ENCODE measurements around the gene RASAL3. TPM values are rescaled to one million over a fixed set of nuclear protein-coding genes. Genes with fewer than 3 reads are reported as not detected.

RASAL3 gene
- total RNA-seq, 1 experiment from 2014 or later: 1.9 TPM

DNA sequence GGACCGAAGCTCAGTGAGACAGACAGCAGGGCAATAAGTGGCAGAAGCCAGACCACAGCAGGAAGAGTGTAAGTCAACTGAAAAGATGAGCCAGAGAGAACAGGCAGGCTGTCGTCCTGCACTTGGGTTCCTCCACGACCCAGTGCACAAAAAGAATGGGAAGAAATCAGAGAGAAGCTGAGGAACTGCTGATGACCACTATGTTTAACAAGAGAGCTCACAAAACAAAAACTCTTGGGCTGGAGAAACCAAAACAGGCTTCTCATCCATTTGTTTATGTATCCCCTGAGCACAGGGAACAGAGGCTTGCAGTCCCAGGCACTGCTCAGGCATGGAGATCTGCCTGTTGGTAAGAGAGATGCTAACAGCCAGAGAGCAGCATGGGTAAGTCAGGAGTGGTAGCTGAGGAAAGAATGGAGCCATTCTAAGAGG lies 59.5 kb downstream of the RASAL3 start:
- peaks cover 23 to 64% (median 47%) of the 10 kb centered on the region in 3 experiments; a peak in 6 of 7 replicates for H3K36me3 Mint-ChIP-seq (ENCODE audit: insufficient read depth in 1 of 3, low read depth in 3 of 3)
- peak overlapping the region in 2 of 3 experiments; percentile 50 to 86; a peak in 3 of 7 replicates for H3K27ac Mint-ChIP-seq
- Histone ChIP-seq H2BK20ac (ENCODE audit: low read depth, low read length, poor library complexity, severe bottlenecking) (no peak overlapping the region), H4K91ac (ENCODE audit: insufficient read length, low read depth, low read length) (no peak overlapping the region), H3K23me2 (ENCODE audit: insufficient read length, low read depth, low read length, poor library complexity, severe bottlenecking) (no peaks in the 10 kb centered on the region), H4K20me1 (ENCODE audit: control insufficient read depth, insufficient read depth, insufficient read length) (peaks cover 2% of the 10 kb centered on the region), H3K23ac (ENCODE audit: insufficient read length, low read depth, low read length) (no peak overlapping the region), H2BK120ac (ENCODE audit: low read depth, low read length, poor library complexity, severe bottlenecking) (no peak overlapping the region), H3K18ac (ENCODE audit: insufficient read length, low read depth, low read length) (no peak overlapping the region), H3K79me2 (ENCODE audit: insufficient read depth, low read length) (peaks cover 46% of the 10 kb centered on the region), H3K4ac (ENCODE audit: low read depth, low read length) (no peak overlapping the region), H3K9me3 (ENCODE audit: control insufficient read depth, low read depth, low read length) (no peaks in the 10 kb centered on the region), H3K56ac (ENCODE audit: insufficient read length, low read depth, low read length) (no peak overlapping the region), H3K27me3 (ENCODE audit: insufficient read depth, low read length) (no peaks in the 10 kb centered on the region), H4K5ac (ENCODE audit: insufficient read length, low read depth, low read length) (no peak overlapping the region), H3K14ac (ENCODE audit: insufficient read depth, low read length) (no peak overlapping the region; the same call in 1 of the 2 replicates), H2AFZ (ENCODE audit: low read length) (no peak overlapping the region), H3K9ac (ENCODE audit: extremely low read depth, insufficient read length, low read length) (no peak overlapping the region), H4K8ac (replicated peaks; ENCODE audit: insufficient read length, low read depth, low read length) (no peak overlapping the region), H2BK12ac (ENCODE audit: insufficient read length, low read depth, low read length) (no peak overlapping the region), H2BK15ac (ENCODE audit: low read depth, low read length) (no peak overlapping the region), H3K4me2 (ENCODE audit: insufficient read depth, insufficient read length, low read length) (no peak overlapping the region), H3K27ac (ENCODE audit: insufficient read length, low read depth, low read length) (no peak overlapping the region), H3K79me1 (ENCODE audit: insufficient read depth, low read depth, low read length, poor library complexity, severe bottlenecking) (peaks cover 7% of the 10 kb centered on the region), H3T11ph (ENCODE audit: low read length) (no peak overlapping the region), H3K4me1 (ENCODE audit: insufficient read depth, low read length) (no peaks in the 10 kb centered on the region), H2AK5ac (ENCODE audit: insufficient read length, low read length) (no peak overlapping the region), H2BK5ac (ENCODE audit: insufficient read length, low read length) (no peak overlapping the region)
- no peak overlapping the region for H3K4me3 Mint-ChIP-seq
- H3K27me3 Mint-ChIP-seq (ENCODE audit: low read depth): no peaks in the 10 kb centered on the region
- TF ChIP-seq, protein P1, sequence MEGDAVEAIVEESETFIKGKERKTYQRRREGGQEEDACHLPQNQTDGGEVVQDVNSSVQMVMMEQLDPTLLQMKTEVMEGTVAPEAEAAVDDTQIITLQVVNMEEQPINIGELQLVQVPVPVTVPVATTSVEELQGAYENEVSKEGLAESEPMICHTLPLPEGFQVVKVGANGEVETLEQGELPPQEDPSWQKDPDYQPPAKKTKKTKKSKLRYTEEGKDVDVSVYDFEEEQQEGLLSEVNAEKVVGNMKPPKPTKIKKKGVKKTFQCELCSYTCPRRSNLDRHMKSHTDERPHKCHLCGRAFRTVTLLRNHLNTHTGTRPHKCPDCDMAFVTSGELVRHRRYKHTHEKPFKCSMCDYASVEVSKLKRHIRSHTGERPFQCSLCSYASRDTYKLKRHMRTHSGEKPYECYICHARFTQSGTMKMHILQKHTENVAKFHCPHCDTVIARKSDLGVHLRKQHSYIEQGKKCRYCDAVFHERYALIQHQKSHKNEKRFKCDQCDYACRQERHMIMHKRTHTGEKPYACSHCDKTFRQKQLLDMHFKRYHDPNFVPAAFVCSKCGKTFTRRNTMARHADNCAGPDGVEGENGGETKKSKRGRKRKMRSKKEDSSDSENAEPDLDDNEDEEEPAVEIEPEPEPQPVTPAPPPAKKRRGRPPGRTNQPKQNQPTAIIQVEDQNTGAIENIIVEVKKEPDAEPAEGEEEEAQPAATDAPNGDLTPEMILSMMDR (conservative IDR thresholded peaks at IDR 0.05): no peak
- peaks cover 0 to 3% of the 10 kb centered on the region in 2 experiments; a peak in 2 of 4 replicates for H3K4me1 Mint-ChIP-seq
- H3K9me3 Mint-ChIP-seq: no peaks in the 10 kb centered on the region; a peak in 1 of 5 replicates
- DNase-seq: no peak
- WGBS (ENCODE audit: extremely low coverage, insufficient read length, low lambda C conversion rate): no CpG with 5 or more reads among the region's 3 CpGs
